ENCODE data around the gene ESRRG. TPM values are rescaled to one million over a fixed set of nuclear protein-coding genes. Genes with fewer than 3 reads are reported as not detected.

ESRRG gene
- total RNA-seq, 1 experiment from 2014 or later, result 0.44 TPM

DNA sequence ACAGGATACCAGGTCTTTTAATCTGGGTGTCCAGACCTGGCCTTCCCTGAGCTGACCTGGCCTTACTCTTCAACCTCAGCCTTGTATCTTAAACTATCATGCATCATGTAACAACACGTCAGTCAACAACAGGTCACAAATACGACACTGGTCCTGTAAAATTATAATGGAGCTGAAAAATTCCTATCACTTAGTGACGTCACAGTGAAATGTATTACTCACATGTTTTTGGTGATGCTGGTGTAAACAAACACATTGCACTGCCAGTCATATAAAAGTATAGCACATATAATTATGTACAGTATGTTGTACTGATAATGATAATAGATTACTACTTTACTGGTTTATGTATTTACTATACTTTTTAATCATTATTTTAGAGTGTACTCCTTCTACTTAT, 31.5 kb downstream of the ESRRG start:
- no peak overlapping the region for H2BK5ac ChIP-seq (ENCODE audit: insufficient read length, low read length)
- H4K5ac ChIP-seq (ENCODE audit: insufficient read length, low read depth, low read length), result no peak overlapping the region
- H3K4me2 ChIP-seq (ENCODE audit: insufficient read depth, insufficient read length, low read length), result no peak overlapping the region
- H3K9me3 ChIP-seq (ENCODE audit: control insufficient read depth, low read depth, low read length), result no peaks in the 10 kb centered on the region
- no peak overlapping the region for H2BK12ac ChIP-seq (ENCODE audit: insufficient read length, low read depth, low read length)
- H2BK15ac ChIP-seq (ENCODE audit: low read depth, low read length), result no peak overlapping the region
- no peaks in the 10 kb centered on the region for H3K23me2 ChIP-seq (ENCODE audit: insufficient read length, low read depth, low read length, poor library complexity, severe bottlenecking)
- Mint-ChIP-seq H3K4me1 (peaks cover 16 to 19% of the 10 kb centered on the region in 2 experiments), H3K9me3 (no peaks in the 10 kb centered on the region), H3K36me3 (ENCODE audit: insufficient read depth in 1 of 3, low read depth in 3 of 3) (no peaks in the 10 kb centered on the region), H3K27me3 (ENCODE audit: low read depth) (no peaks in the 10 kb centered on the region), H3K4me3 (no peak overlapping the region), H3K27ac (no peak overlapping the region)
- no peak overlapping the region for H3K9ac ChIP-seq (ENCODE audit: extremely low read depth, insufficient read length, low read length)
- DNase-seq, result no peak
- H3T11ph ChIP-seq (ENCODE audit: low read length), result no peak overlapping the region
- no peak for TF ChIP-seq CTCF (conservative IDR thresholded peaks at IDR 0.05)
- H3K23ac ChIP-seq (ENCODE audit: insufficient read length, low read depth, low read length), result no peak overlapping the region
- H4K91ac ChIP-seq (ENCODE audit: insufficient read length, low read depth, low read length), result no peak overlapping the region
- H3K27me3 ChIP-seq (ENCODE audit: insufficient read depth, low read length), result no peaks in the 10 kb centered on the region
- H2AFZ ChIP-seq (ENCODE audit: low read length), result no peak overlapping the region
- no peak overlapping the region for H3K18ac ChIP-seq (ENCODE audit: insufficient read length, low read depth, low read length)
- no peak overlapping the region for H3K27ac ChIP-seq (ENCODE audit: insufficient read length, low read depth, low read length)
- H3K79me1 ChIP-seq (ENCODE audit: insufficient read depth, low read depth, low read length, poor library complexity, severe bottlenecking), result no peaks in the 10 kb centered on the region
- no peak overlapping the region for H2BK20ac ChIP-seq (ENCODE audit: low read depth, low read length, poor library complexity, severe bottlenecking)
- H3K4ac ChIP-seq (ENCODE audit: low read depth, low read length), result no peak overlapping the region
- no peaks in the 10 kb centered on the region for H4K20me1 ChIP-seq (ENCODE audit: control insufficient read depth, insufficient read depth, insufficient read length)
- peaks cover 3% of the 10 kb centered on the region; the same call in 1 of the 2 replicates for H3K4me1 ChIP-seq (ENCODE audit: insufficient read depth, low read length)
- no peak overlapping the region for H2BK120ac ChIP-seq (ENCODE audit: low read depth, low read length, poor library complexity, severe bottlenecking)
- WGBS (ENCODE audit: extremely low coverage, insufficient read length, low lambda C conversion rate), result no CpG with 5 or more reads among the region's 3 CpGs
- no peak overlapping the region for H3K56ac ChIP-seq (ENCODE audit: insufficient read length, low read depth, low read length)
- H3K79me2 ChIP-seq (ENCODE audit: insufficient read depth, low read length), result no peaks in the 10 kb centered on the region
- no peak overlapping the region for H3K14ac ChIP-seq (ENCODE audit: insufficient read depth, low read length)
- no peak overlapping the region for H2AK5ac ChIP-seq (ENCODE audit: insufficient read length, low read length)
- no peak overlapping the region for H4K8ac ChIP-seq (replicated peaks; ENCODE audit: insufficient read length, low read depth, low read length)

All from H9 (cell line).